Measurements from ENCODE around the gene SERTAD2. TPM values are rescaled to one million over a fixed set of nuclear protein-coding genes. Genes with fewer than 3 reads are reported as not detected.

SERTAD2 gene
- total and polyA plus RNA-seq, 2 experiments from 2014 or later, result 6.2 to 6.4 TPM

DNA sequence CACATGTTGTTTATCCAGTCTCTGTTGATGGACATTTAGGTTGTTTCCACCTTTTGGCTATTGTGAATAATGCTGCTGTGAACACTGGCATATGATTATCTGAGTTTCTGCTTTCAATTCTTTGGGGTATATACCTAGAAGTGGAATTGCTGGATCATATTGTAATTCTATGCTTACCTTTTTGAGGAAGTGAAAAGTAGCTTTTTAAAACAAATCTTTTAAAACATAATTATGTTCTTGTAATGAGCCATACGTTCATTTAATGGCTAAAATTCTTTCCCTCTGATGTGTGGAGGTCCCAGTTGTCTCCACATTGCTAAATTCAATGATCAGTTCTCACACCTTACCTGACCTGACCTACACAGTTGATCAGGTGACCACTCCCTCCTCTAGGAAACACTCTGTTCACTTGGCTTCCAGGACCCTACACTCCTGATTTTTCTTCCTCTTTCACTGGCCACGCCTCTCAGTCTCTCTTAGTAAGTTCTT, 27.8 kb upstream of the SERTAD2 start:
- Mint-ChIP-seq H3K9me3 (no peaks in the 10 kb centered on the region), H3K27me3 (ENCODE audit: insufficient read depth, low read depth, poor library complexity) (no peaks in the 10 kb centered on the region), H3K4me3 (no peak overlapping the region), H3K36me3 (ENCODE audit: low read depth) (no peaks in the 10 kb centered on the region), H3K27ac (no peak overlapping the region), H3K4me1 (peaks cover 26% of the 10 kb centered on the region)
- H3K4me3 ChIP-seq, result no peak overlapping the region
- TF ChIP-seq ZNF331 (CRISPR knock-in tag; IDR thresholded peaks at IDR 0.05; ENCODE audit: low read depth), result no peak
- no peak for TF ChIP-seq EZH2 (IDR thresholded peaks at IDR 0.05; ENCODE audit: low read depth, unreplicated experiment)
- TF ChIP-seq, protein P1, sequence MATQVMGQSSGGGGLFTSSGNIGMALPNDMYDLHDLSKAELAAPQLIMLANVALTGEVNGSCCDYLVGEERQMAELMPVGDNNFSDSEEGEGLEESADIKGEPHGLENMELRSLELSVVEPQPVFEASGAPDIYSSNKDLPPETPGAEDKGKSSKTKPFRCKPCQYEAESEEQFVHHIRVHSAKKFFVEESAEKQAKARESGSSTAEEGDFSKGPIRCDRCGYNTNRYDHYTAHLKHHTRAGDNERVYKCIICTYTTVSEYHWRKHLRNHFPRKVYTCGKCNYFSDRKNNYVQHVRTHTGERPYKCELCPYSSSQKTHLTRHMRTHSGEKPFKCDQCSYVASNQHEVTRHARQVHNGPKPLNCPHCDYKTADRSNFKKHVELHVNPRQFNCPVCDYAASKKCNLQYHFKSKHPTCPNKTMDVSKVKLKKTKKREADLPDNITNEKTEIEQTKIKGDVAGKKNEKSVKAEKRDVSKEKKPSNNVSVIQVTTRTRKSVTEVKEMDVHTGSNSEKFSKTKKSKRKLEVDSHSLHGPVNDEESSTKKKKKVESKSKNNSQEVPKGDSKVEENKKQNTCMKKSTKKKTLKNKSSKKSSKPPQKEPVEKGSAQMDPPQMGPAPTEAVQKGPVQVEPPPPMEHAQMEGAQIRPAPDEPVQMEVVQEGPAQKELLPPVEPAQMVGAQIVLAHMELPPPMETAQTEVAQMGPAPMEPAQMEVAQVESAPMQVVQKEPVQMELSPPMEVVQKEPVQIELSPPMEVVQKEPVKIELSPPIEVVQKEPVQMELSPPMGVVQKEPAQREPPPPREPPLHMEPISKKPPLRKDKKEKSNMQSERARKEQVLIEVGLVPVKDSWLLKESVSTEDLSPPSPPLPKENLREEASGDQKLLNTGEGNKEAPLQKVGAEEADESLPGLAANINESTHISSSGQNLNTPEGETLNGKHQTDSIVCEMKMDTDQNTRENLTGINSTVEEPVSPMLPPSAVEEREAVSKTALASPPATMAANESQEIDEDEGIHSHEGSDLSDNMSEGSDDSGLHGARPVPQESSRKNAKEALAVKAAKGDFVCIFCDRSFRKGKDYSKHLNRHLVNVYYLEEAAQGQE (IDR thresholded peaks at IDR 0.05; ENCODE audit: unreplicated experiment), result no peak
- H3F3A ChIP-seq (replicated peaks; ENCODE audit: low read depth), result no peaks in the 10 kb centered on the region
- H3K4me2 ChIP-seq, result no peak overlapping the region
- no peaks in the 10 kb centered on the region for H3K36me3 ChIP-seq (ENCODE audit: insufficient read depth)
- ATAC-seq, result no peak; the same call in 2 of the 3 replicates
- no peak overlapping the region for H2AFZ ChIP-seq
- no peaks in the 10 kb centered on the region for H3K9me2 ChIP-seq (ENCODE audit: insufficient read depth)
- no peak overlapping the region for H3K27ac ChIP-seq (ENCODE audit: low read depth)
- no peaks in the 10 kb centered on the region for H3K79me2 ChIP-seq (replicated peaks; ENCODE audit: insufficient read depth)
- peaks cover 18% of the 10 kb centered on the region for H3K4me1 ChIP-seq (ENCODE audit: insufficient read depth)
- no peaks in the 10 kb centered on the region for H4K20me1 ChIP-seq (replicated peaks; ENCODE audit: insufficient read depth)
- no peaks in the 10 kb centered on the region for H3K27me3 ChIP-seq (ENCODE audit: insufficient read depth)
- DNase-seq (ENCODE audit: low spot score), result no peak

DNA sequence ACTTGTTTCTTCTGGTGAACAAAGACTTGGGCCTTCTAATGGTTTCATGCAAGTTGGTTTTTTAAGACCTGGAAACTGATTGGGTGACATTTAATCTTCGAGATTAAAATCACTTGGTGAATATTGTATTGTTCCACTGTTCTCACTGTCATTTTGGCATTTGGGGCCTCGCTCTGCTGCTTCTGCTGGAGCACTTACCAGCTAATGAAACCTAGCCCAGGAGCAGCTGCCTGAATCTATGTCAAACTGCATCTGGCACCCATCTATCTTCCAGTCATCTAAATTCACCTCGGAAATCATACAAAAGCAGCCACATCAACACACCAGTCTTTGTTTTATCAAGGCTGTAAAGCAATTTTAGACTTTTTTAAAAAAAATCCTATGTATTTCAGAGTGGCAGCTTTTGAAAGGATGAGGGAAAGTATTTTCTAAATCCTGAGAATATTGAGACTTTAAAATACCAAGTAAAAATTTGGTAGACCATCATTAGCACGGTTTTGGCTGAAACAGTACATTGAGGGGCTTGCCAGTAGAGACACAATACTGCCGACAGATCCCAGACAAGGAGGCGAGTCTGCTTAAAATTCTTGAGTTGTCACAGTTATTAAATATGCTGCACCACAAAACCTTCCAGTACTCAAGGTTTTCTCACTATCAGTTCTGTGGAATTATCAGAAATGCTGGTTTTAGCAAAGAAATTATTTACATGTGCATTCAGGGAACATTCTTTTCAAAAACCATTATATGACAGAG, 26.1 kb upstream of the SERTAD2 start:
- H3K4me3 ChIP-seq, result no peak overlapping the region
- no peaks in the 10 kb centered on the region for H4K20me1 ChIP-seq (replicated peaks; ENCODE audit: insufficient read depth)
- no peak for DNase-seq (ENCODE audit: low spot score)
- no peaks in the 10 kb centered on the region for H3K36me3 Mint-ChIP-seq (ENCODE audit: low read depth)
- no peaks in the 10 kb centered on the region for H3K9me2 ChIP-seq (ENCODE audit: insufficient read depth)
- H3K4me2 ChIP-seq, result no peak overlapping the region
- H3F3A ChIP-seq (replicated peaks; ENCODE audit: low read depth), result no peaks in the 10 kb centered on the region
- no peak overlapping the region for H3K27ac Mint-ChIP-seq
- H3K79me2 ChIP-seq (replicated peaks; ENCODE audit: insufficient read depth), result no peaks in the 10 kb centered on the region
- no peaks in the 10 kb centered on the region for H3K27me3 ChIP-seq (ENCODE audit: insufficient read depth)
- no peak overlapping the region for H2AFZ ChIP-seq
- H3K36me3 ChIP-seq (ENCODE audit: insufficient read depth), result no peaks in the 10 kb centered on the region
- no peak overlapping the region for H3K27ac ChIP-seq (ENCODE audit: low read depth)
- peaks cover 12% of the 10 kb centered on the region for H3K4me1 ChIP-seq (ENCODE audit: insufficient read depth)
- H3K27me3 Mint-ChIP-seq (ENCODE audit: insufficient read depth, low read depth, poor library complexity), result no peaks in the 10 kb centered on the region
- no peak overlapping the region for H3K4me3 Mint-ChIP-seq
- ATAC-seq, result no peak
- peaks cover 20% of the 10 kb centered on the region for H3K4me1 Mint-ChIP-seq
- no peaks in the 10 kb centered on the region for H3K9me3 Mint-ChIP-seq
- TF ChIP-seq CREB1 (CRISPR knock-in tag; IDR thresholded peaks at IDR 0.05; ENCODE audit: low read depth) (no peak), JUNB (IDR thresholded peaks at IDR 0.05; ENCODE audit: unreplicated experiment) (no peak), NANOG (IDR thresholded peaks at IDR 0.05; ENCODE audit: borderline replicate concordance) (no peak), EZH2phosphoT487 (IDR thresholded peaks at IDR 0.05; ENCODE audit: unreplicated experiment) (no peak), STAT1 (IDR thresholded peaks at IDR 0.05; ENCODE audit: unreplicated experiment) (no peak), ZNF114 (CRISPR knock-in tag; IDR thresholded peaks at IDR 0.05) (no peak), ZNF331 (CRISPR knock-in tag; IDR thresholded peaks at IDR 0.05; ENCODE audit: low read depth) (no peak)
- TF ChIP-seq, protein P2, sequence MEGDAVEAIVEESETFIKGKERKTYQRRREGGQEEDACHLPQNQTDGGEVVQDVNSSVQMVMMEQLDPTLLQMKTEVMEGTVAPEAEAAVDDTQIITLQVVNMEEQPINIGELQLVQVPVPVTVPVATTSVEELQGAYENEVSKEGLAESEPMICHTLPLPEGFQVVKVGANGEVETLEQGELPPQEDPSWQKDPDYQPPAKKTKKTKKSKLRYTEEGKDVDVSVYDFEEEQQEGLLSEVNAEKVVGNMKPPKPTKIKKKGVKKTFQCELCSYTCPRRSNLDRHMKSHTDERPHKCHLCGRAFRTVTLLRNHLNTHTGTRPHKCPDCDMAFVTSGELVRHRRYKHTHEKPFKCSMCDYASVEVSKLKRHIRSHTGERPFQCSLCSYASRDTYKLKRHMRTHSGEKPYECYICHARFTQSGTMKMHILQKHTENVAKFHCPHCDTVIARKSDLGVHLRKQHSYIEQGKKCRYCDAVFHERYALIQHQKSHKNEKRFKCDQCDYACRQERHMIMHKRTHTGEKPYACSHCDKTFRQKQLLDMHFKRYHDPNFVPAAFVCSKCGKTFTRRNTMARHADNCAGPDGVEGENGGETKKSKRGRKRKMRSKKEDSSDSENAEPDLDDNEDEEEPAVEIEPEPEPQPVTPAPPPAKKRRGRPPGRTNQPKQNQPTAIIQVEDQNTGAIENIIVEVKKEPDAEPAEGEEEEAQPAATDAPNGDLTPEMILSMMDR (conservative IDR thresholded peaks at IDR 0.05; ENCODE audit: low read depth in 2 of 2), result no peak
- TF ChIP-seq, protein P1 (IDR thresholded peaks at IDR 0.05; ENCODE audit: unreplicated experiment), result no peak

All from GM23338 (cell line).